ENCODE results near the gene DRD3. TPM values are rescaled to one million over a fixed set of nuclear protein-coding genes. Genes with fewer than 3 reads are reported as not detected.

DRD3 gene
- total RNA-seq, 1 experiment from 2014 or later, result 0.17 TPM

DNA sequence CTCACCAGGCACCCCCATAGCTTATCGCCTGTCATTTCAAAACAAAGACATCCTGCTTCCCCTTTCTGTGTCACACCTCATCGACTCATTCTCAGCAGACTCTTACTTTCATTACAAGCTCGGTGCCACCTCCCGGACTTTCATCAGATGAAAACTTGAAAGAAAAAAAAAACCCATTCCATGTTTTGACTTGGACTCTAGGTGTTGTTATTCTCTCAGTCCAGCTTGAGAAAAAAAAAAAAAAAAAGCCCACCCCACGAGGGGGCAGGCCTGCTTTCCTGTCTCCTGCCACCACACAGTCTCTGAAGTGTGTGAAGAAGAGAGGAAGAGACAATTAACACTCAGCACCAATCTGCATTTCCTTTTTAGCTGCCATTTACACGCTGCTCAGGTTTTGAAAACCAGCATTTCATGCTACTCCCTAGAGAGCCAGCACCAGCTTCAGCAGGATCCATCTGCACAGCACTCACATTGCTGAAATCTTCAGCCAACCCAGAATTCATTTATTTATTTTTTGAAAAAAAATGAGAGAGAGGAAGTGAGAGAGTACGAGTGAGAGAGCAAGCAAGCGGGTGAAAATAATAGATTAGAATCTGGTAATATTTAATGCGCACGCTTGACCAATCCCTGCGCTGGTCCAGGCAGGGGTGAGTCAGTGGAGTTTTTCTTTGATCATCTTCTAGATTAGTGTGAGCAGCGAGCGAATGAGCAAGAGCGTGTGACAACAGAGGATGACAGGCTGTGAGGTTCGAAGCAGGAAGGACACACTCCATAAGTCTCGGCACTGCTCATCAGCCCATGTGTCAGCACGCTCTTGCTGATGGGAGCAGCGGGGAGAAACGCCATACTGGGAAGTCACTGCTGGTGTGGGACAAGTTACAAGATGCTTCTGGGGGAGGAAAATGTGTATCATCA is 35.0 kb upstream of the DRD3 start:
- H3K27me3 Mint-ChIP-seq (ENCODE audit: low read depth), result peaks cover 2% of the 10 kb centered on the region
- peaks cover 8% of the 10 kb centered on the region for H3K9me3 Mint-ChIP-seq
- CTCF ChIA-PET, result interaction anchor here (0.6 to 1.9 kb wide), 12 partner anchors 8 to 310 kb away, joined by 3 to 13 read pairs (median 3); partner anchors contain the start of gene DRD3
- ATAC-seq (peak; percentile 68), DNase-seq (ENCODE audit: low spot score) (no peak)
- no peaks in the 10 kb centered on the region for H3K36me3 Mint-ChIP-seq
- POLR2A ChIA-PET, result interaction anchor here (0.6 kb wide), 1 partner anchor 1599 kb away, joined by 3 read pairs; no protein-coding TSS in a partner anchor
- H3K4me3 Mint-ChIP-seq, result no peak overlapping the region
- TF ChIP-seq MYBL2 (CRISPR knock-in tag; IDR thresholded peaks at IDR 0.05) (no peak), ZNF121 (CRISPR knock-in tag; IDR thresholded peaks at IDR 0.05) (peak; percentile 99)
- TF ChIP-seq, protein P1, sequence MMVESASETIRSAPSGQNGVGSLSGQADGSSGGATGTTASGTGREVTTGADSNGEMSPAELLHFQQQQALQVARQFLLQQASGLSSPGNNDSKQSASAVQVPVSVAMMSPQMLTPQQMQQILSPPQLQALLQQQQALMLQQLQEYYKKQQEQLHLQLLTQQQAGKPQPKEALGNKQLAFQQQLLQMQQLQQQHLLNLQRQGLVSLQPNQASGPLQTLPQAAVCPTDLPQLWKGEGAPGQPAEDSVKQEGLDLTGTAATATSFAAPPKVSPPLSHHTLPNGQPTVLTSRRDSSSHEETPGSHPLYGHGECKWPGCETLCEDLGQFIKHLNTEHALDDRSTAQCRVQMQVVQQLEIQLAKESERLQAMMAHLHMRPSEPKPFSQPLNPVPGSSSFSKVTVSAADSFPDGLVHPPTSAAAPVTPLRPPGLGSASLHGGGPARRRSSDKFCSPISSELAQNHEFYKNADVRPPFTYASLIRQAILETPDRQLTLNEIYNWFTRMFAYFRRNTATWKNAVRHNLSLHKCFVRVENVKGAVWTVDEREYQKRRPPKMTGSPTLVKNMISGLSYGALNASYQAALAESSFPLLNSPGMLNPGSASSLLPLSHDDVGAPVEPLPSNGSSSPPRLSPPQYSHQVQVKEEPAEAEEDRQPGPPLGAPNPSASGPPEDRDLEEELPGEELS (CRISPR knock-in tag; IDR thresholded peaks at IDR 0.05), result 0 out of 2 replicates have a peak, but pooled peaks have one; percentile 25
- H3K27ac Mint-ChIP-seq, result 0 out of 2 replicates have a peak overlapping the region, but pooled peaks have one; percentile 14
- H3K4me1 Mint-ChIP-seq, result peaks cover 3% of the 10 kb centered on the region

DNA sequence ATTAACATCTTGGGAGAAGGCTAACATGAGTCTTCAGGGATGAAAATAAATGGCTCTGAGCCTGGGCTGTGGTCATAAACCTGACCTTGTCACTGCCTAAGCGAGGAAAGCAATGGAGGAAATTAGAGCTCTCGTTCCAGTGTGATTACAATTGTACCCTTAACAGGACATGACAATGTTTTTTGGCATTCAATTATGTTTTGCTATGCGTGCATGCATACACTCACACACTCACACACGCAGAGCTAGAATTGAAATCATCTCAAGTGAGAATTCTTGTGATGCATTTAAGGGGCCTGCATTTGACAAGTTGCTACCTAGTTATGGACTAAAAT is 34.4 kb upstream of the DRD3 start:
- no peaks in the 10 kb centered on the region for H3K4me1 Mint-ChIP-seq
- no peak for DNase-seq (ENCODE audit: low spot score)
- H3K27ac Mint-ChIP-seq, result 0 out of 2 replicates have a peak overlapping the region, but pooled peaks have one; percentile 14
- no peaks in the 10 kb centered on the region for H3K36me3 Mint-ChIP-seq
- H3K4me3 Mint-ChIP-seq, result no peak overlapping the region
- no peak for TF ChIP-seq ZNF219 (CRISPR knock-in tag; IDR thresholded peaks at IDR 0.05; ENCODE audit: borderline replicate concordance)
- TF ChIP-seq, protein P2, sequence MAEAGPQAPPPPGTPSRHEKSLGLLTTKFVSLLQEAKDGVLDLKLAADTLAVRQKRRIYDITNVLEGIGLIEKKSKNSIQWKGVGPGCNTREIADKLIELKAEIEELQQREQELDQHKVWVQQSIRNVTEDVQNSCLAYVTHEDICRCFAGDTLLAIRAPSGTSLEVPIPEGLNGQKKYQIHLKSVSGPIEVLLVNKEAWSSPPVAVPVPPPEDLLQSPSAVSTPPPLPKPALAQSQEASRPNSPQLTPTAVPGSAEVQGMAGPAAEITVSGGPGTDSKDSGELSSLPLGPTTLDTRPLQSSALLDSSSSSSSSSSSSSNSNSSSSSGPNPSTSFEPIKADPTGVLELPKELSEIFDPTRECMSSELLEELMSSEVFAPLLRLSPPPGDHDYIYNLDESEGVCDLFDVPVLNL (CRISPR knock-in tag; IDR thresholded peaks at IDR 0.05; ENCODE audit: borderline replicate concordance, low read depth), result no peak
- no peak for TF ChIP-seq NR1H2 (CRISPR knock-in tag; IDR thresholded peaks at IDR 0.05)
- TF ChIP-seq, protein P3, sequence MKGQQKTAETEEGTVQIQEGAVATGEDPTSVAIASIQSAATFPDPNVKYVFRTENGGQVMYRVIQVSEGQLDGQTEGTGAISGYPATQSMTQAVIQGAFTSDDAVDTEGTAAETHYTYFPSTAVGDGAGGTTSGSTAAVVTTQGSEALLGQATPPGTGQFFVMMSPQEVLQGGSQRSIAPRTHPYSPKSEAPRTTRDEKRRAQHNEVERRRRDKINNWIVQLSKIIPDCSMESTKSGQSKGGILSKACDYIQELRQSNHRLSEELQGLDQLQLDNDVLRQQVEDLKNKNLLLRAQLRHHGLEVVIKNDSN (CRISPR knock-in tag; IDR thresholded peaks at IDR 0.05), result no peak
- no peak for TF ChIP-seq JAZF1 (CRISPR knock-in tag; IDR thresholded peaks at IDR 0.05)
- TF ChIP-seq FOXJ3 (CRISPR knock-in tag; IDR thresholded peaks at IDR 0.05; ENCODE audit: borderline replicate concordance), result no peak
- TF ChIP-seq, protein P4, sequence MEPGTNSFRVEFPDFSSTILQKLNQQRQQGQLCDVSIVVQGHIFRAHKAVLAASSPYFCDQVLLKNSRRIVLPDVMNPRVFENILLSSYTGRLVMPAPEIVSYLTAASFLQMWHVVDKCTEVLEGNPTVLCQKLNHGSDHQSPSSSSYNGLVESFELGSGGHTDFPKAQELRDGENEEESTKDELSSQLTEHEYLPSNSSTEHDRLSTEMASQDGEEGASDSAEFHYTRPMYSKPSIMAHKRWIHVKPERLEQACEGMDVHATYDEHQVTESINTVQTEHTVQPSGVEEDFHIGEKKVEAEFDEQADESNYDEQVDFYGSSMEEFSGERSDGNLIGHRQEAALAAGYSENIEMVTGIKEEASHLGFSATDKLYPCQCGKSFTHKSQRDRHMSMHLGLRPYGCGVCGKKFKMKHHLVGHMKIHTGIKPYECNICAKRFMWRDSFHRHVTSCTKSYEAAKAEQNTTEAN (CRISPR knock-in tag; IDR thresholded peaks at IDR 0.05), result no peak
- TF ChIP-seq CBFB (CRISPR knock-in tag; IDR thresholded peaks at IDR 0.05; ENCODE audit: low read depth), result no peak
- TF ChIP-seq SOX15 (CRISPR knock-in tag; IDR thresholded peaks at IDR 0.05), result no peak
- TF ChIP-seq RORB (CRISPR knock-in tag; IDR thresholded peaks at IDR 0.05), result no peak
- peaks cover 8% of the 10 kb centered on the region for H3K9me3 Mint-ChIP-seq
- POLR2A ChIA-PET, result interaction anchor here (0.6 kb wide), 1 partner anchor 1600 kb away, joined by 3 read pairs; no protein-coding TSS in a partner anchor
- no peak for ATAC-seq
- CTCF ChIA-PET, result interaction anchor here (0.6 to 1.9 kb wide), 11 partner anchors 8 to 172 kb away, joined by 3 to 13 read pairs (median 3); partner anchors contain the start of gene DRD3
- H3K27me3 Mint-ChIP-seq (ENCODE audit: low read depth), result peaks cover 2% of the 10 kb centered on the region

DNA sequence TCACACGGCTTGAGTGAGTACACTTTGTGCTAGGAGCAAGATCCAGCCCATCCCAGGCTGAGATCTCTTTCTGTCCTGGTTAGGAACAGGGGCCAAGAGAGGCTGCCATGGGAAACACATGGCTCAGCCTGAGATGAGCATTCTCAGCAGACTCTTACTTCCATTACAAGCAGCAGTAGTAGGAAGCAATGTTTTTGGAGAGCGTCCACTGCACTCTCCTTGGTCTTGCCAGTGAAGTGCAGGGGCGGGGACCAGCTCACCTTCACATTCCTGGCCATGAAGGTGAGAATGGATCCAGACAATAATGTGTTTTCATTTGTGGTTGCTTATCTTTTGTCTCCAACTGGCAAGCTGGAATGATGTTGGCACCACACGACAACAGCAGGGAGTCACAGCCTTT is 33.8 kb upstream of the DRD3 start:
- Mint-ChIP-seq H3K4me1 (no peaks in the 10 kb centered on the region), H3K36me3 (no peaks in the 10 kb centered on the region), H3K4me3 (no peak overlapping the region), H3K9me3 (peaks cover 8% of the 10 kb centered on the region), H3K27me3 (ENCODE audit: low read depth) (peaks cover 2% of the 10 kb centered on the region), H3K27ac (no peak overlapping the region)
- TF ChIP-seq FOXK1 (CRISPR knock-in tag; IDR thresholded peaks at IDR 0.05) (no peak), ZNF416 (CRISPR knock-in tag; IDR thresholded peaks at IDR 0.05) (no peak), GTF2I (CRISPR knock-in tag; conservative IDR thresholded peaks at IDR 0.05) (no peak), NFATC4 (CRISPR knock-in tag; IDR thresholded peaks at IDR 0.05) (no peak), IRF2 (CRISPR knock-in tag; IDR thresholded peaks at IDR 0.05; ENCODE audit: borderline replicate concordance, low read depth) (no peak), ZNF396 (CRISPR knock-in tag; IDR thresholded peaks at IDR 0.05; ENCODE audit: borderline replicate concordance) (no peak)
- TF ChIP-seq, protein P5, sequence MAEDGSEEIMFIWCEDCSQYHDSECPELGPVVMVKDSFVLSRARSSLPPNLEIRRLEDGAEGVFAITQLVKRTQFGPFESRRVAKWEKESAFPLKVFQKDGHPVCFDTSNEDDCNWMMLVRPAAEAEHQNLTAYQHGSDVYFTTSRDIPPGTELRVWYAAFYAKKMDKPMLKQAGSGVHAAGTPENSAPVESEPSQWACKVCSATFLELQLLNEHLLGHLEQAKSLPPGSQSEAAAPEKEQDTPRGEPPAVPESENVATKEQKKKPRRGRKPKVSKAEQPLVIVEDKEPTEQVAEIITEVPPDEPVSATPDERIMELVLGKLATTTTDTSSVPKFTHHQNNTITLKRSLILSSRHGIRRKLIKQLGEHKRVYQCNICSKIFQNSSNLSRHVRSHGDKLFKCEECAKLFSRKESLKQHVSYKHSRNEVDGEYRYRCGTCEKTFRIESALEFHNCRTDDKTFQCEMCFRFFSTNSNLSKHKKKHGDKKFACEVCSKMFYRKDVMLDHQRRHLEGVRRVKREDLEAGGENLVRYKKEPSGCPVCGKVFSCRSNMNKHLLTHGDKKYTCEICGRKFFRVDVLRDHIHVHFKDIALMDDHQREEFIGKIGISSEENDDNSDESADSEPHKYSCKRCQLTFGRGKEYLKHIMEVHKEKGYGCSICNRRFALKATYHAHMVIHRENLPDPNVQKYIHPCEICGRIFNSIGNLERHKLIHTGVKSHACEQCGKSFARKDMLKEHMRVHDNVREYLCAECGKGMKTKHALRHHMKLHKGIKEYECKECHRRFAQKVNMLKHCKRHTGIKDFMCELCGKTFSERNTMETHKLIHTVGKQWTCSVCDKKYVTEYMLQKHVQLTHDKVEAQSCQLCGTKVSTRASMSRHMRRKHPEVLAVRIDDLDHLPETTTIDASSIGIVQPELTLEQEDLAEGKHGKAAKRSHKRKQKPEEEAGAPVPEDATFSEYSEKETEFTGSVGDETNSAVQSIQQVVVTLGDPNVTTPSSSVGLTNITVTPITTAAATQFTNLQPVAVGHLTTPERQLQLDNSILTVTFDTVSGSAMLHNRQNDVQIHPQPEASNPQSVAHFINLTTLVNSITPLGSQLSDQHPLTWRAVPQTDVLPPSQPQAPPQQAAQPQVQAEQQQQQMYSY (CRISPR knock-in tag; IDR thresholded peaks at IDR 0.05), result no peak
- TF ChIP-seq, protein P2 (CRISPR knock-in tag; IDR thresholded peaks at IDR 0.05; ENCODE audit: borderline replicate concordance, low read depth), result no peak
- CTCF ChIA-PET, result interaction anchor here (1.3 to 1.9 kb wide), 3 partner anchors 8 to 58 kb away, joined by 3 to 13 read pairs (median 7); partner anchors contain the start of gene DRD3
- POLR2A ChIA-PET, result no interaction called here
- DNase-seq (ENCODE audit: low spot score) (no peak), ATAC-seq (no peak)
